GM12874 (cell line): Measurements from ENCODE around the gene RGS9.

ENCODE experiments used
- TF ChIP-seq, protein P1 (sequence below): IDR thresholded peaks from 2 replicates; pipeline ENCODE4 v1.5.1; 2011; ENCODE audit warnings: low read depth, mild to moderate bottlenecking, control low read depth, low read length, moderate library complexity; ENCODE audit not compliant: insufficient read depth

RGS9 gene

DNA sequence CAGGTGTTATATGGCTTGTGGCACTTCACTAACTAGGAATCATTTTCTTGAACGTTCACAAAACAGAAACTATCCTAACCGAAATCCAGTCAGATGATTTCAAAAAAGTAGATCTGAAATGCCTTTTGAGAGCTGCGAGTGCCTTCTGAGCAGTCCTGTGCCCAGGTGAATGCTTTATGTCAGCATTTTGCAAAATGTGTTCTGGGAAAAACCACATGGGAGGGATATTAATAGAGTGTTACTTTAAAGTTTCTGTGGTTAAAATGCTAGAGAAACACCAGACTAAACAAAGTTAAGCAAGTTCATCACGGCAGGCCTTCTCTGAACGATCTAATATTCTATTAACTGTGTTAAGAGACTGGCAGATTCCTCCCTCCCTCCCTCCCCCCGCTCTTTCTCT, 15.8 kb upstream of the RGS9 start:
- TF ChIP-seq, protein P1, sequence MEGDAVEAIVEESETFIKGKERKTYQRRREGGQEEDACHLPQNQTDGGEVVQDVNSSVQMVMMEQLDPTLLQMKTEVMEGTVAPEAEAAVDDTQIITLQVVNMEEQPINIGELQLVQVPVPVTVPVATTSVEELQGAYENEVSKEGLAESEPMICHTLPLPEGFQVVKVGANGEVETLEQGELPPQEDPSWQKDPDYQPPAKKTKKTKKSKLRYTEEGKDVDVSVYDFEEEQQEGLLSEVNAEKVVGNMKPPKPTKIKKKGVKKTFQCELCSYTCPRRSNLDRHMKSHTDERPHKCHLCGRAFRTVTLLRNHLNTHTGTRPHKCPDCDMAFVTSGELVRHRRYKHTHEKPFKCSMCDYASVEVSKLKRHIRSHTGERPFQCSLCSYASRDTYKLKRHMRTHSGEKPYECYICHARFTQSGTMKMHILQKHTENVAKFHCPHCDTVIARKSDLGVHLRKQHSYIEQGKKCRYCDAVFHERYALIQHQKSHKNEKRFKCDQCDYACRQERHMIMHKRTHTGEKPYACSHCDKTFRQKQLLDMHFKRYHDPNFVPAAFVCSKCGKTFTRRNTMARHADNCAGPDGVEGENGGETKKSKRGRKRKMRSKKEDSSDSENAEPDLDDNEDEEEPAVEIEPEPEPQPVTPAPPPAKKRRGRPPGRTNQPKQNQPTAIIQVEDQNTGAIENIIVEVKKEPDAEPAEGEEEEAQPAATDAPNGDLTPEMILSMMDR, result no peak

DNA sequence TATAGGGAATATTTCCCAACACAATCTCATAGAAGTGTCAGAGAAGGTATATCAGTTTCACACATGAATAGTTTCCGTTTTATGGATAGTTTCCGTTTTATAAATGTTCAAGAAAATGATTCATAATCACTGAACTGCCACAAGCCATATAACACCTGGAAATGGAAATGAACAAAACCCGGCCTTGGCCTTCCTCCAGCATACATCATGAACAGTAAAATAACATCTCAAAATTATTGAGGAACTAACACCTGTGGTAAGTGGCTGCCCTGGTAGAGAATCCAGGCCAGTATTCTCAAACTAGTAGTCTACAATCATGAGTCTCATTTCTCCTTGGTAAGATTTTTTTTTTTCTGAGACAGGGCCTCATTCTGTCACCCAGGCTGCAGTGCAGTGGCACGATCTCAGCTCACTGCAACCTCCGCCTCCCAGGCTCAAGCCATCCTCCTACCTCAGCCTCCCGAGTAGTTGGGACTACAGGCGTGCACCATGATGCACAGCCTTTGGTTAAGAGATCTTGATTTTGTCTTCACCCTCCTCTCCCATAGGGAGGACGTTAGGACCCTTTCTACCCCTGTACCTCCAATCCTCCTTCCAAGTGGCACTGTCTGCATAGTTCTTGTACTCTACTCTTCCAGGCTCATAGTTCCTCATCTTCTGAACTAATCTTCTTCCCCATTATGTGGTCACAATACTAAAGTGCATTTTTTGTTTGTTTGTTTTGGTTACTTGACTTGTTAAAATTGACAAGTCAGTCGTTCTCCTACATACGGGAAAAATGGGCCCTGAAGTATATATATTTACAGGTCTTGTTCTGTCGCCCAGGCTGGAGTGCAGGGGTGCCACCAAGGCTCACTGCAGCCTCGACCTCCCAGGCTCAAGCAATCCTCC, 15.0 kb upstream of the RGS9 start:
- TF ChIP-seq, protein P1, result no peak

DNA sequence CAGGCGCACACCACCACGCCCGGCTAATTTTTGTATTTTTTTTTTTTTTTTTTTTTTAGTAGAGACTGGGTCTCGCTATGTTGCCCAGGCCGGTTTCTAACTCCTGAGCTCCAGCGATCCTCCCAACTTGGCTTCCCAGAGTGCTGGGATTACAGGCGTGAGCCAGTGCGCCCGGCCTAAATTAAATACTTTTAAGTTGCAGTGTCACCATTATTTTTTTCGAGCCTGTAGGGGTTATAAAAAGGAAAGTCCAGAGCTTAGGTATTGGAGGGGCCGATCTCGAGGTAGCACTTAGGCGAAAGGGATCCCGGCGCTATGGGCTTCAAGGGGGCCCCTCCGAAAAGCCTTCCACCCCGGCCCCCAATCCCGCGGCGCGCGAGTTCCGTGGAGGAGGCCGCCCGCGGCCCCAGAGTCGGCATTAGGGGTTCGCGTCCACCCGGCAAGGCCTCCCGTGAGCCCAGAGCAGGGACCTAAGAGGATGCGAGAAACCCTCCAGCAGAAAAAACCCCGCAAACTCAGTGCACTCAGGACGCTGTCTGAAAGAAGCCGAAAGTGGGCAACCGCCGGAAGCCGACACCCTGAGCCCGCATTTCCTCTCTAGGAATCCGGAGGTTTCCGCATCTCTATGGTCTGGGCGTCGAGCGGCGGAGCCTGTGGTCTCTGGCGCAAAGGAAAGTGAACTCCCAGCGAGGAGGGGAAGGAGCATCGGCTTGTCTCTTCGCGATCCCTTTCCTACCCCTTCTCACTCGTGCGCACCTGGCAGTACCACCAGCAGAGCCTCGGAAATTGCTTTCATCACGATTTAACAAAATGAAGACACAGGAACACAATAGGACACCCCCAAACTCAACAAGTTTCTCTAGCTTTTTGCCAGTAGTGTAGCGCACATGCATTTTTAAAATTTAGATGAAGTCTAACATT, 14.1 kb upstream of the RGS9 start:
- TF ChIP-seq, protein P1, result no peak

DNA sequence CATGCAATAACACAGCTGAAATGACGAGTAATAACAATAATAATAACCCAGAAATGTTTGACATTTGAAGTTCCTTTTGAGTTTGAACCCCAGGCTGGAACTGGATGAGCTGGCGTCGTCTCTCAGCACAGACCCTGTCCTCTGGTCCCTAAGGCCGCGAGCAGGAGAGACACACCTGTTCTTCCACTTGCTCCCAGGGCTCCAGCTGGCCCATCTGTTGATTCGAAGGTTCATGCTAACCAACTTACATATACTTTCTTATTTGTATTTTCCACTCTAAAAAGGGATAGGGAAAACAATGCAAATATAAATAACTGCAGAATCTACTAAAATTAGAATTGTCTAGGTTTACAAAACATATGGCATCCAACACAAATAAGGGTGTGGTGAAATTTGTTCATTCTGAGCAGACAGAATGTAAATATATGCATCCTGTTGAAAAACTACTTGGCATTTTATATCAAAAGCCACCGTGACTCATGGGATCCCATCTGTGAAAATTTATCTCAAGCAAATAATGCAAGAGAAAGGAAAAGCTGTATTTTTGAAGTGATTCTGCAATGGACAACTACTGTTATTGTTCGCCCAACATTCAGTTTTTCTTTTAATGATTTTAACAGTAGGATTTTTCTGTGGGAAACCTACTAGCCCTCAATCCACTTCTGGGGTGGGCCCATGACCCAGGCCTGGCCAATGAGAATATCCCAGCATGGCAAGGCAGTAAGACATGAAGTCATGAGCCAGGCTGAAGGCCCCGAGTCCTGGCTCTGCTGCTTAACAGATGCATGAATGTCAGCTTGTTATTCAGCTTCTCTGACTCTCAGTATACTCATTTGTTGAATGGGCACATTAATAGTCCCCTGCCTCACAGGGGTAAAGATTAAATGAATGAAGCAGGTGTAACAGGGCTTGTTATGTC, 13.2 kb upstream of the RGS9 start:
- TF ChIP-seq, protein P1, result no peak

DNA sequence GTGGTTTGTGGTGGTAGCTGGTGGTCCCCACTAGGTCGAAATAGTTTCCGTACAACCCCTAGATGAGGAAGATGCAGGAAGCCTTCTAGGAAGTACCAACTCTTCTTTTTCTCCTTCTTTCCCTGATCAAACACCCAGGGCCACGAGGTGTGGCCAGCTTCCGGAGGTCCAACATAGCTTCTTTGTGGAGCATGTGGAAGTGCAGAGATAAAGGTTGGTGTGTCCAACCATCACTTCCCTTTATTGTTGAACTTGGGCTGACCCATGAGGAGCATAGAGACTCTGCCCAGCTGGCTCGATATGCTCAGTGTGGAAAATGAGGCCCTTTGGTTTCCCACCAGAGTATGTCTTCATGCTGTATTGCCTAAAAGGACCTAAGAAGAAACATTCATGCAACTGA, 6.3 kb upstream of the RGS9 start:
- TF ChIP-seq, protein P1, result no peak

DNA sequence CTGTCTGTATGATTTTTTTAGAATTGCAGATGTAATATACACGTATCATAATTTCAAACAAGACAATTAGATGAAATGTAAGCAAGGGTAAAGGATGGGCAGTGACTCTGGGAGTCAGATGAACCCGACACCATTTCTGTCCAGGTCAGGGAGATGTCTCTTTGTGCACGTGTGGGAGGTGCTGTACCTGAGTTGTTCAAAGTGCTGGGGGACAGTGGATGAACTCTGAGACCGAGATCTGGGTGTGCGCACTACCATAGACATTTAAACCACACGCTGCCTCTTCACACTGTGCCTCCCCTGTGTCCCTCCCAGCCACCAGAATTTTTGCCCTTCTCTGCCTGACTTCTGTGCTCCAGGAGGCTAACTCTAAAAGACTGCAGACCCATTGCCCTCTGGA, 5.9 kb upstream of the RGS9 start:
- TF ChIP-seq, protein P1, result no peak

DNA sequence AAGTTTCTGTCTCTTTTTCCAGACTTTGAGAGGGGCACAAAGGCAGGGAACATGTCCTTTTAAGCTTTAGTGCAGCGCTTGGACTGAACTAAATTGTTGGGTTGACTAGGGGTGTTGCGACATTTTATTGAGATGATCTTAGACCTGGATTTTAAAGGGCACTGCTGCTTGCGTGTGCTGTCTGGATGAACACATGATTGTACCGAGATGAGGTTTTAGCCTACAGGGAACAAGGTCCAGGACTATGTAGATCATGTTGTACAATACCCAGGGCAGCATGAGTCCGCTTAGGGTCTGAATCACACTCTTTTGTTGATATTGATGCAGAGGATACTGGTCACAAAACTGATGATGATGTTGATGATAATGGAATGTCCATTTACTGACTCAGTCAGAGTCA, 5.2 kb upstream of the RGS9 start:
- TF ChIP-seq, protein P1, result no peak
